GM21737 (cell line): Measurements from ENCODE around the gene ODF2.
"Not testable (repeated sequence)": the region's sequence is repeated elsewhere in the genome, so short reads cannot be mapped to it uniquely, and the experiment has no call there.

Experiments used
- ATAC-seq: cut with Tn5 transposase; IDR thresholded peaks from one replicate; pipeline ENCODE4 v1.9.1; 2021; ENCODE audit warnings: mild to moderate bottlenecking, moderate library complexity; ENCODE audit not compliant: unreplicated experiment

ODF2 gene

DNA sequence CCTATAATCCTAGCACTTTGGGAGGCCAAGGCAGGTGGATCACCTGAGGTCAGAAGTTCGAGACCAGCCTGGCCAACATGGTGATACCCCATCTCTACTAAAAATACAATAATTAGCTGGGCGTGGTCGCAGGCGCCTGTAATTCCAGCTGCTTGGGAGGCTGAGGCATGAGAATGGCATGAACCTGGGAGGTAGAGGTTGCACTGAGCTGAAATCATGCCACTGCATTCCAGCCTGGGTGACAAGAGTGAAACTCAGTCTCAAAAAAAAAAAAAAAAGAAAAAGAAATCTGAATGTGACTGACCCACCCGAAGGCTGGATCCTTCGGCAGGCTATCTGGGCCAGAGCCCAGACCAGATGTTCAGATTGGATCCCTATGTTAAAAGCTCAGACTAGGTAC is 32.5 kb upstream of the ODF2 start:
- ATAC-seq, result not testable (repeated sequence)

DNA sequence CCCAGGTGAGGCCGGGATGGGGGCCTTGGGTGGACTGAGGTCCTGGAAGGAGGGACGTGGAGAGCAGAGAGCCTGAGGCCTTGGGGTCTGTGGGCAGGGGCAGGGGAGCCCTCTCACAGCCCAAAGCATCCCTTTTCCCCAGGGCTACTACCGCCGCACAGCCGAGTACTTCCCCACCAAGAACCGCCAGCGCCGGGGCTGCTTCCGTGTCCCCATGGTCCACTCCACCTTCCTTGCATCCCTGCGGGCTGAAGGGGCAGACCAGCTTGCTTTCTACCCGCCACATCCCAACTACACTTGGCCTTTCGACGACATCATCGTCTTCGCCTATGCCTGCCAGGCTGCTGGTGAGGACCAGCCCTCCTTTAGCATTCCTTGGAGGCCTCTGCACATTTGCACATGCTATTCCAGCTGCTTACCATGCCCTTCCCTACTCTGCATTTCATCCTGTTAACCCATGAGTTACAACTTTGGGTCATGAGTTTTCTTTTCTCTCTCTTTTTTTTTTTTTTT is 31.5 kb upstream of the ODF2 start:
- ATAC-seq, result no peak

DNA sequence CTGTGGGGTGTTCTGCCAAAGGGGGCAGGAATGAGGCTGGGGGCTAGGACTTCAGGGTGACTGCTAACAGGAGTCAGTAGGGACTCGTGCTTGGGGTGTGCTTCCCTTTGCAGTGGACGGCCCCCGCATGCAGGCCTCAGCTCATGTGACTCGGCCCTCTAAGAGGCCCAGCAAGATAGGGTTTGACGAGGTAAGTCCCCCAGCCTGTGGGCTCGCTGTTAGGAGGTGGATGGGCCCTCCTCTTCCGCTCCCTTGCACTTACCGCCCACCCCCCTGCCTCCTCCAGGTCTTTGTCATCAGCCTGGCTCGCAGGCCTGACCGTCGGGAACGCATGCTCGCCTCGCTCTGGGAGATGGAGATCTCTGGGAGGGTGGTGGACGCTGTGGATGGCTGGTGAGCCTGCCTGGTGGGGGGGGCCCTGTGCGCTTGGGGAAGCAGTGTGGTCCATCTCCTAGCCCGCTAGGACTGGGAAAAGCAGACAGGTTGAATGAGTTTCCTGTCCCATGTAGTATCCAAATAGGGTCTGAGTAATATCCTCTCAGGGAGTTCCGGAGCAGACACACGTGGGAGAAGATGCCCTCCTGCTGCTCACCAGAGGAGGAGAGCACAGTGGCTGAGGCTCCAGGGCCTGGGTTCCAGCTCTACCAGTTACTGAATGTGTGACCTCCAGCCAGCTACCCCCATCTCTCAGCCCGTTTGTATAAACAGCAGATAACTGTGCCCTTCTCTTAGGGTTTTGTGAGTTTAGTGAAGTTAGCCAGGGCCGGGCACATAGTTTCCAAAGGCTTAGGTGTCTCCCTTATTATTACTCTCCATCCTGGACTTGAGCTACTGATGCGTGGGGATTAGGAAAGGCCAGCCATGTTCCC is 26.9 kb upstream of the ODF2 start:
- ATAC-seq, result no peak

DNA sequence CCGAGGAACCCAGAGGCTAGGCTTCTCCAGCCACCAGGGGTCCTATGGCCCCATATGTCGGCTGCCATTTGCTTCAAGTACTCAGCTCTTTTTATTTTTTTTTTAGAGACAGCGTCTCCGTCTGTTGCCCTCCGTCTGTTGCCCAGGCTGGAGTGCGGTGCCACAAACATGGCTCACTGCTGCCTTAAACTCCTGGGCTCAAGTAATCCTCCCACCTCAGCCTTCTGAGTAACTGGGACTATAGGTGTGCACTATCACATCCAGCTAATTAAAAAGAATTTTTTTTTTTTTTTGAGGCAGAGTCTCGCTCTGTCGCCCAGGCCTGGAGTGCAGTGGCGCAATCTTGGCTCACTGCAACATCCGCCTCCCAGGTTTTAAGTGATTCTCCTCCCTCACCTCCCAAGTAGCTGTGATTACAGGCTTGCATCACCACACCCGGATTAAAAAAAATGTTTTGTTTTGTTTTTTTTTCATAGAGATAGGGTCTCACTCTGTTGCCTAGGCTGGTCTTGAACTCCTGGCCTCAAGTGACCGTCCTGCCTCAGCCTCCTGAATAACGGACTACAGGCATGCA is 26.2 kb upstream of the ODF2 start:
- no peak for ATAC-seq

- no peak for ATAC-seq
These were observed 24.6 kb upstream of the ODF2 start for GRCh38 chr9:128431207-128431606.

- no peak for ATAC-seq
These were observed 21.5 kb upstream of the ODF2 start for GRCh38 chr9:128434340-128434739.

DNA sequence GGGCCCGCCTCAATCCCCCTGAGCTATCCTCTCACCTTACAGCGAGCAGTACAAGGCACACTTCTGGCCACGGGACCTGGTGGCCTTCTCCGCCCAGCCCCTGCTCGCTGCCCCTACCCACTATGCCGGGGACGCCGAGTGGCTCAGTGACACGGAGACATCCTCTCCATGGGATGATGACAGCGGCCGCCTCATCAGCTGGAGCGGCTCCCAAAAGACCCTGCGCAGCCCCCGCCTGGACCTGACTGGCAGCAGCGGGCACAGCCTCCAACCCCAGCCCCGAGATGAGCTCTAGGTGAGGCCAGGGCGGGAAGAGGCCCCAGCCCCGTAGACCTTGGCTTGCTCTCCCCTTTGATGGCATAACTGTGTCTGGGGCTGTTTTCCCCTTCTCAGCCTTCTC is 20.2 kb upstream of the ODF2 start:
- no peak for ATAC-seq

DNA sequence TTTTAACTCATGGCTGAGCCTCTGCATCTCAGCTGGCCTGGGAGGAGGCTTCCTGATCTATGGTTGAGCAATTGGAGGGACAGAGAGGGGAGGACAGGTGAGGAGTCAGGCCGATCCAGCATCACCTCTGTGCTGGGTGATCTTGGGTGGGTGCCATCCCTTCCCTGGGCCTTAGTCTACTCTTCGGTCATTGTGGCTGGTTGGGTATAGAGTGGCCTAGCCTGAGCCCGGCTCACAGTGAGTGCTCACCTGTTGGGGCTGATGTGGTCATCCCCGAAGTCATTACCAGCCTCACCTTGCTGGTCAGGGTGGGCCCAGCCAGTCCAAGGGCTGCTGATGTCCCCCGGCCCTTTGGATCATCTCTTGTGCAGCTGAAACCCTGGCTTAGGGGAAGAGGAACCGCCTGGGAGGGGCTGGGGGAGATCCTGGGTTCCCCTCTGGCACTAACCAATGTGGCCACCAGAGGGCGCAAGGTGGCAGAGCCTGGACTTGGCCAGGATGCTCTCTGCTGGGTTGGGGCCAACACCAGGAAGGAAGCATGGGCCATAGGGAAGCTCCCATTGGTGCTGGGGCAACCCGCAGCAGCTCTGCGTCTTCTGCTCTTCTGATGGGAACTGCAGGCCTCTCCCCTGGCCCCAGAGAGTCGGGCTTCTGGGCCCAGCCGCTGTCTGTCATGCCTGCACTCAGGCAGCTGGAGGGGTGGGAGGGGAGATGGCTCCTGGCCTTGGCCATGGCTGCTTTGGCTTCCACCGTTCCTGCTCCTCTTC is 17.3 kb upstream of the ODF2 start:
- peak; percentile 55 for ATAC-seq

- ATAC-seq, result no peak
These were observed 16.5 kb upstream of the ODF2 start for GRCh38 chr9:128439273-128439672.

DNA sequence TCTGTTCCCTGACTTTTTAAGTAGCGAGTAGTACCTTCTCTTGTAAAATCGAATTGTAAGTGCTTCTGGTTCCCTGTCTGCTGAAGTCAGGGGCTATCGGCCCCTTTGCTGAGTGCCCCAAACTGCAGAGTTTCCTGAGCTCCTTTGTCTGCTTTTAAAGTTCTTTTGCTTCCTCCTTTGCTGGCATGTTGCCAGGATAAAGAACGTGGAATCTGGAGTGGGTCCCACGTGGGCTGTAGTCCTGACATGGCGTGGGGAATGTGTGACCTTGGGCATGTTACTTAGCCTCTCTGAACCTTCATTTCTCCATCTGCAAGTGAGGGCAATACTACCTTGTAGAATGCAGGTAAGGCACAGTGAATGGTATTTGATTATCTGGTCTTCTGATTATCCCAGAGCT is 13.7 kb upstream of the ODF2 start:
- ATAC-seq, result no peak

DNA sequence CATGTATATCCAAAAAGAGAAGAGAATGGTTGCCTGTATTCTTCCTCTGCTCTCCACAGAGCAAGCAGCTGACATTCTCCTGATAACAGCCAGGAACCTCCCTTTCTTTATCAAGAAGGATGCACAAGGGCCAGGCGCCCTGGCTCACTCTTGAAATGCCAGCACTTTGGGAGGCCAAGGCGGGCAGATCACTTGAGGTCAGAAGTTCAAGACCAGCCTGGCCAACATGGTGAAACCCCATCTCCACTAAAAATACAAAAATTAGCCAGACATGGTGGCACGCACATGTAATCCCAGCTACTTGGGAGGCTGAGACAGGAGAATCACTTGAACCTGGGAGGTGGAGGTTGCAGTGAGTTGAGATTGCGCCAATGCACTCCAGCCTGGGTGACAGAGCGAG is 9.3 kb upstream of the ODF2 start:
- ATAC-seq, result not testable (repeated sequence)

DNA sequence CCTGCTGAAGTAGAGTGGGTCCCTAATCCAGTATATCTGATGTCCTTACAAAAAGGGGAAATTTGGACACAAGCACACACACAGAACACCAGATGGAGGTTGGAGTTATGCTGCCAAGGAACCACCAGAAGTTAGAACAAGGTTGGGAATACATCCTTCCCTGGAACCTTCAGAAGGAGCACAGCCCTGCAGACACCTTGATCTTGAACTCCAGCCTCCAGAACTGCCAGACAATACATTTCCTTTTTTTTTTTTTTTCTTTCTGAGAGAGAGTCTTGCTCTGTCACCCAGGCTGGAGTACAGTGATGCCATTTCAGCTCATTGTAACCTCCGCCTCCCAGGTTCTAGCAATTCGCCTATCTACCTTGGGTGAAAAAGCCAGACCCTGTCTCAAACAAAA is 7.1 kb upstream of the ODF2 start:
- no peak for ATAC-seq

- no peak for ATAC-seq
These were observed 815 bp upstream of the ODF2 start for GRCh38 chr9:128454991-128455390.

GRCh38 chr9:128456613-128457061 is 831 bp downstream of the ODF2 start:
- ATAC-seq, result peak; percentile 55

DNA sequence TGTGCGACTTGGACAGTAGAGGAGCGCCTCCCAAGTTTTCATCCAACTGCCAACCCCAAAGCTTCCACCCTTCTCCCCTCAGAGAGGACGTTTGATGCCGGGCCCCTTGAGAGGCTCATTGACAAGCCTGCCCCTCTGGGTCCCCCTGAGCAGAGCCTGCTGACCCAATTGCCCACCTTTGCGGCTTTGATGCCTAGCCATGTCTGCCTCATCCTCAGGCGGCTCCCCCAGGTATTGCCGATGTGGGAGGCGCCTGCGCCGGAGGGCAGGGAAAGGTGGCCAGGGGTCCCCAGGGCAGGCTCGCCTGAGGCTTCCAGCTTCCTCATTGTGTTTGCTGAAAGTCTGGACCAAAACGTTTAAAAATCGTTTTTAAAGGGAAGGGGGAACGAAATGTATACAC is 1.4 kb downstream of the ODF2 start:
- no peak for ATAC-seq

DNA sequence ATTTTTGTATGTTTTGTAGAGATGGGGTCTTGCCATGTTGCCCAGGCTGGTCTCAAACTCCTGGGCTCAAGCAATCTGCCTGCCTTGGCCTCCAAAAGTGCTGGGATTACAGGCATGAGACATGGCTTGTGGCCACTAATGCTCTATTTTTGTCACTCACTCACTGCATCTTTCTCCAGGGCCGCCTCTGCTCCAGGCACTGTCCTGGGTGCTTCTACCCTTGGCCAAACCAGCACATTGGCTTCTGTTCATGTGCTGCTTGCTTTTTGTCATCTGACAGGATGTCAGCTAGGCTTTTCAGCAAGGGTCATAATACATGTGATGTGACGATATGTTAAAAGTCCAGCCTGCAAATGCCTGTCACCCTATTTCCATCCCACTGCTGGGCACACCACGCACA is 3.2 kb downstream of the ODF2 start:
- no peak for ATAC-seq

- no peak for ATAC-seq
These were observed 13.3 kb downstream of the ODF2 start for GRCh38 chr9:128469070-128469469.

GRCh38 chr9:128470560-128470959 is 14.8 kb downstream of the ODF2 start:
- ATAC-seq, result no peak

DNA sequence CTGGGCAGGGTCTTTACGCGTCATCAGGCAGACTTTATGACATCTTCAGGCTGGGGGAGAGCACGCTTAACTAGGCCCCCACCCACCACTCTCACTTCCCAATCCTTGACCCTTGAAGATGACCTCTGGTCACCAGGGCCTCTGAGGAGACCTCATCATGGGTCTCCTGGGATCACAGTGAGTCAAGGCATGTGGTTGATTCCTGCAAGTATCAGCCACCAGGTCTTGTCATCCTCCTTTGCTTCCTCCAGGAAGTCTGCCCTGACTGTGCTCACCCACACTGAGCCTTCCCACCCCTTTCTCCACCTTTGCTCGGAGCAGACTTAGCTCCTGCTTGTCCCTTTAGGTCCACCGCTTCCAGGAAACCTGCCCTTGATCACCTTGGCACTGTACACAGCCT is 17.3 kb downstream of the ODF2 start:
- no peak for ATAC-seq

DNA sequence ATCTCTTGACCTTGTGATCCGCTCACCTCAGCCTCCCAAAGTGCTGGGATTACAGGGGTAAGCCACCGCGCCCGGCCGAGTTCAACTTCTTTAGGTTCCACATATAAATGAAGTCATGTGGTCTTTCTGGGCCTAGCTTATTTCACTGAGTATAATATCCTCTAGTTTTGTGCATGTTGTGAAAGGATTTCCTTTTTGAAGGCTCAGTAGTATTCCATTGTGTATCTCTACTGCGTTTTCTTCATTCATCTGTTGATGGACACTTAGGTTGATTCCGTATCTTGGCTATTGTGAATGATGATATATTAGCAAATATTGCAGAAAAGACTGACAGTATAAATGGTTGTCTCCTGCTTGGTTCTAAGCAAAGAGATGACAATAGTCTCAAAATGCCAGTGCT is 20.1 kb downstream of the ODF2 start:
- ATAC-seq, result no peak

DNA sequence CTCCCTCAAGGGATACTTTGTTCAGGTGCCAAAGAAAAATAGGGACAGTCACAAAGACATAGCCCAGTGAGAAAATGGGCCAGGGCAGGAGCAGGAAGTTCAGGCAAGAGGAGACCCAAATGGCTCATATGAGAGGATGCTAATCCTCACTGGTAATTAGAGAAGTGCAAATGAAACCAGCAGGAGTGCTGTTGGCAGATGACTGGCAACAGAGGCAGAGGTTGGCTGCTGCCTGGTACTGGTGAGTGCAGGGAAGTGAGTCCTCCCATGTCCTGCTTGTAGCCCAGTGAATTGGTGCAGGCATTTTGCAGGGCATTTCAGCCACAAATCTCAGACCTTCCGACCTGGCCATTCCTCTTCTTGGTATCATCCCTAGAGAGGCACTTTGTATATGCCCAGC is 23.5 kb downstream of the ODF2 start:
- ATAC-seq, result no peak

DNA sequence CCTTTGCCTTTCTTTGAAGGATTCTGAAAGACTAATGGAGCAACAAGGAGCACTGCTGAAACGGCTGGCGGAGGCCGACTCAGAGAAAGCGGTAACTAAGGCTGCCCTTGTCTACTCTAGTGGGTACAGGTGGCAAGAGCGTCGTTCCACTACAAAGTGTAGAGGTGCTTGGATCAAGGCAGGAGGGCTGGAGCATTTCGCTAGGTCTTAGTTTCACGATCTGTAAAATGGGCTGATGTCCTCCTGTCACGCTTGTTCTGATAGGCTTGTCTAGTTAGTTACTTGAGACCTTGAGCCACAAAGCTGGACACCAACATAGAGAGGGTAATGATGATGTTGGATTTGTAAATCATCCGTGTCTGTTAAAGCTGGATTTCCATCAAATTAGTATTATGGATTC is 25.8 kb downstream of the ODF2 start:
- ATAC-seq, result no peak
